ENCODE results near the gene WDFY4.

DNA sequence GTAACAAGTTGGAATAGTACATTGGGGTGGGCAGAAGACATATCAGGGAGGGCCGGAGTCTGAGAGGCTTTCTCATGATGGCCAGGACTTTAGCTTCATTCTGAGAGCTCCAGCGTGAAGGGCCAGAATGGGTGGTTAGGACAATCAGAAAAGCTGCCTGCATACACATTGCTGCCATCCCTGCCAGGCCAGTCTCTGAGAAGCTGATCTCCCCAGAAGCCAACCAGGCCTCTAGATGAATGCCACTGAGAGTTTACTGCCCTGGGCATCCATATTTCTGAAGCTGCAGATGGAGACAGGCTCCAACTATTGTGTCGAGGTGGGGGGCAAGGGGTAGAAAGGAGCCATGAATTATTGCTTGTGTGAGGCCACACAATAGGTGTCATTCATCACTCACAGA lies 47.8 kb upstream of the WDFY4 start:
- TF ChIP-seq FOXM1 (IDR thresholded peaks at IDR 0.05; ENCODE audit: borderline replicate concordance): no peak
- no peak for TF ChIP-seq FOXK2 (IDR thresholded peaks at IDR 0.05)
- TF ChIP-seq FOXA1 (IDR thresholded peaks at IDR 0.05): no peak
- no peak for TF ChIP-seq BHLHE40 (IDR thresholded peaks at IDR 0.05; ENCODE audit: borderline replicate concordance)
- TF ChIP-seq CTBP1 (IDR thresholded peaks at IDR 0.05; ENCODE audit: borderline replicate concordance): no peak
- no peak for TF ChIP-seq SUZ12 (IDR thresholded peaks at IDR 0.05)
- TF ChIP-seq TARDBP (IDR thresholded peaks at IDR 0.05): no peak

Measured in HEK293T (cell line).